Right atrium auricular region (tissue), 2 donors: ENCODE measurements around the gene STAB2. TPM values are rescaled to one million over a fixed set of nuclear protein-coding genes. Genes with fewer than 3 reads are reported as not detected.

Source experiments
- DNase-seq: peaks from one replicate; pipeline ENCODE4 v3.0.0-alpha.2; 2019; ENCODE audit warnings: low spot score
- H3K27ac ChIP-seq, 2 donors: fragments of 200-600 bp; sonication (generic); 1 replicate in 1 of 2; 2 replicates in 1 of 2; pipeline ENCODE4 v1.5.1; 2016 to 2019
- H3K27me3 ChIP-seq, 2 donors: fragments of 200-600 bp; sonication (generic); one replicate each; pipeline versions ENCODE4 v1.5.1 to v1.6.0; 2017 to 2019
- H3K36me3 ChIP-seq: fragments of 200-600 bp; sonication (generic); one replicate; pipeline ENCODE4 v1.5.1; 2016
- H3K4me1 ChIP-seq, 2 donors: fragments of 200-600 bp; sonication (generic); one replicate each; pipeline versions ENCODE4 v1.5.1 to v1.6.0; 2017 to 2019
- H3K4me3 ChIP-seq, 2 donors: fragments of 200-600 bp; sonication (generic); 1 replicate in 1 of 2; 2 replicates in 1 of 2; pipeline ENCODE4 v1.5.1; 2017 to 2019; ENCODE audit warnings: mild to moderate bottlenecking in 1 of 2, moderate library complexity in 1 of 2
- H3K9me3 ChIP-seq, 2 donors: fragments of 200-600 bp; sonication (generic); one replicate each; pipeline ENCODE4 v1.5.1; 2019
- total RNA-seq, 2 donors: library from RNA; depleted of rRNA; stranded (reverse); fragments of >200 nt; gene quantifications; one replicate each; pipeline ENCODE4 v1.1.0, GENCODE V29; 2016
- TF ChIP-seq, protein P1 (sequence below), 2 donors: fragments of 200-600 bp; sonication (generic); IDR thresholded peaks; one replicate each; pipeline ENCODE4 v1.5.1; 2019; ENCODE audit warnings: antibody characterized with exemption in 2 of 2

The STAB2 gene
- total RNA-seq, 2 donors from 2014 or later = 0.11 TPM; not detected in 1

DNA sequence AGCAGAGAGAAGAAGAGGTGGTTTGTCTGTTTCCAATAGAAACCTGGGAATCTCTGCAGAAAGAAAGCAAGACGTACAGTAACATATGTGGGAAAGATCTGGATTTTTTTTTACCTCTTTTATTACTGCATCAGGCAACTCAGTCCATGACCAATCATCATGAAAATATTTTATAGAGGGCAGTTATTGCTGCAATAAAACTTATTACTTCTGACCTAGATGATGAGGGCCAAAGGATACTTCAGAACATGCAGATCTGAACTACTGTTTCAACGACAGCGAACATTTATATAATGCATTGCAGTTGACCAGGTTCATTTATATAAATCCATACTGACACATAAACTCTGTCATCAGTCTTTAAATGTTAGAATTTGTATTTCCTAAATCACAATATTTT is 67.7 kb downstream of the STAB2 start:
- Histone ChIP-seq H3K27me3 (no peaks in the 10 kb centered on the region), H3K9me3 (no peaks in the 10 kb centered on the region), H3K27ac (no peak overlapping the region), H3K36me3 (no peaks in the 10 kb centered on the region), H3K4me1 (no peaks in the 10 kb centered on the region), H3K4me3 (no peak overlapping the region)
- TF ChIP-seq, protein P1, sequence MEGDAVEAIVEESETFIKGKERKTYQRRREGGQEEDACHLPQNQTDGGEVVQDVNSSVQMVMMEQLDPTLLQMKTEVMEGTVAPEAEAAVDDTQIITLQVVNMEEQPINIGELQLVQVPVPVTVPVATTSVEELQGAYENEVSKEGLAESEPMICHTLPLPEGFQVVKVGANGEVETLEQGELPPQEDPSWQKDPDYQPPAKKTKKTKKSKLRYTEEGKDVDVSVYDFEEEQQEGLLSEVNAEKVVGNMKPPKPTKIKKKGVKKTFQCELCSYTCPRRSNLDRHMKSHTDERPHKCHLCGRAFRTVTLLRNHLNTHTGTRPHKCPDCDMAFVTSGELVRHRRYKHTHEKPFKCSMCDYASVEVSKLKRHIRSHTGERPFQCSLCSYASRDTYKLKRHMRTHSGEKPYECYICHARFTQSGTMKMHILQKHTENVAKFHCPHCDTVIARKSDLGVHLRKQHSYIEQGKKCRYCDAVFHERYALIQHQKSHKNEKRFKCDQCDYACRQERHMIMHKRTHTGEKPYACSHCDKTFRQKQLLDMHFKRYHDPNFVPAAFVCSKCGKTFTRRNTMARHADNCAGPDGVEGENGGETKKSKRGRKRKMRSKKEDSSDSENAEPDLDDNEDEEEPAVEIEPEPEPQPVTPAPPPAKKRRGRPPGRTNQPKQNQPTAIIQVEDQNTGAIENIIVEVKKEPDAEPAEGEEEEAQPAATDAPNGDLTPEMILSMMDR (IDR thresholded peaks at IDR 0.05) = no peak
- DNase-seq = no peak

DNA sequence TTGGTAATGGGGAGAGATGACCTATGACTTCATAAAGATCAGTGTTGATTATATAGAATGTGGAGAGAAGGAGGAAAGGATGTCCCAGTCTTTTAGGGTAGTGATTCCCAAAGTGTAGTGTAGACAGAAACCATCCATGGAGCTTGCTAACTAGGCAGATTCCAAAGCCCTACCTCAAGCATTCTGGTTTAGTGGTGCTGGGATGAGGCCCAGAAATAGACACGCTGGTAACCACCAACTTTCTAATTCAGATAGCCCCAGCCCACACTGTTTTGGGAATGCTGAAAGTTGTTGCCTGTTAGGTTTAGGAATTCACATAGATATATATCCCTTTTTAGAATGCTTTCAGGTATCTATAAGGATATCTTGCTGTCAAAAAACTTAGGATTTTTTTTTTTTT is 69.2 kb downstream of the STAB2 start:
- Histone ChIP-seq H3K27me3 (no peaks in the 10 kb centered on the region), H3K9me3 (no peaks in the 10 kb centered on the region), H3K4me3 (no peak overlapping the region), H3K4me1 (no peaks in the 10 kb centered on the region), H3K27ac (no peak overlapping the region), H3K36me3 (no peaks in the 10 kb centered on the region)
- no peak for DNase-seq
- TF ChIP-seq, protein P1 (IDR thresholded peaks at IDR 0.05) = no peak

DNA sequence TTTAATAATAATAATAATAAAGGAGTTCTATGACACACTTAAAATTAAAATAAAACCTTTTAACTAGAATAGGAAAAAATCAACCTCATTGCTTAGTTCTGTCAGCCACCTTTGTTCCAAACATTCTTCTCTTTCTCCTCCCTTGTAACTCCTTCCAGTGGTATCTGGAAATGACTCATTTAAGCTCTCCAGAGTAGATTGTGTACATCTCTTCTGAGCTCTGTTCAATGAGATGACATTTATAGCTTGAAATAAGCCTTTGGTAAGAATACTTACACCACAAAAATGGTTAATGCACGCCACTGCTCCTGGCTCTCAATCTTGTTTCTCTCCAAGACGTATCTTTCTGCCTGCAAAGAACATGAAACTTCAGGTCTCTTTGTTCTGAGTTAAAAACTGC is 70.3 kb downstream of the STAB2 start:
- no peak for DNase-seq
- Histone ChIP-seq H3K27ac (no peak overlapping the region), H3K9me3 (no peaks in the 10 kb centered on the region), H3K4me3 (no peak overlapping the region), H3K27me3 (no peaks in the 10 kb centered on the region), H3K4me1 (no peaks in the 10 kb centered on the region), H3K36me3 (no peaks in the 10 kb centered on the region)
- TF ChIP-seq, protein P1 (IDR thresholded peaks at IDR 0.05) = no peak

DNA sequence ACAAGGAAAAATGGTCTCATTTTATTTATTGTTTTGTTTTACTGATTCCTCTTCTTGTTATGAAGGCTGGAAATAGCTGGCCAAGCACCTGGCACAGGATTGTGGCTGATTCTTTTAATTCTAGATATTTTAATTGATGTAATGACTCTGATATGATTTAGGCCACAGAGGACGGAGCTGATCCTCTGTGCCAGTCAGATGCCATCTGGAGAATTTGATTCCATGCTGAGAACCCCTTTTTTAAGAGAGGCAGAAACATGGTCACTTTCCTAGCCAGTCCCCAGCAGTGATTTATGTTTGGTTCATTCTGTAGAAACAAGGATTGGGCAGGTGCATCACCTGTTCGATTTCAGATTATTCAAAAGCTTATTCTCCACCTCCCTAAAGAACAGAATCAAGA is 77.6 kb downstream of the STAB2 start:
- DNase-seq = no peak
- TF ChIP-seq, protein P1 (IDR thresholded peaks at IDR 0.05) = no peak
- no peak overlapping the region for H3K27ac ChIP-seq
- H3K27me3 ChIP-seq = no peaks in the 10 kb centered on the region
- no peaks in the 10 kb centered on the region for H3K9me3 ChIP-seq
- H3K36me3 ChIP-seq = no peaks in the 10 kb centered on the region
- no peaks in the 10 kb centered on the region for H3K4me1 ChIP-seq
- no peak overlapping the region for H3K4me3 ChIP-seq

DNA sequence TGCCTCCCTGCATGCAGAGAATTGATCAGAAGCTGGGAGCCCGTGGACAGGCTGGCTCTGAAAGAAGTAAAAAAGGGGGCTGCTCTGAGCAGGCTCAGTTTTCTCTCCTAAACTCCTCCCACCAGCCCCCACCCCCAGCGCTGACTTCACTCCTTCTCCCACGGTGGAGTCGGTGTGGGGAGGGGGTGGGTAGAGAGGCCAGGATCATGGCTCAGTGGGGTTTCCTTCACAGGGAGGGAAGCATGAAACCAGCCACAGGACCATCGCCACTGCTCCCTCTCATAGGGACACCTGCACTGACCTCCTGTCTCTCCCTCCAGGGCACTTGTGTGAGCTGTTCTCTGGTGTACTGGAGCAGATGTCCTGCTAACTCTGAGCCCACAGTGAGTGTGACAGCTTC is 78.9 kb downstream of the STAB2 start:
- no peaks in the 10 kb centered on the region for H3K9me3 ChIP-seq
- H3K36me3 ChIP-seq = no peaks in the 10 kb centered on the region
- H3K27me3 ChIP-seq = no peaks in the 10 kb centered on the region
- no peak for DNase-seq
- no peak overlapping the region for H3K27ac ChIP-seq
- H3K4me3 ChIP-seq = no peak overlapping the region
- no peaks in the 10 kb centered on the region for H3K4me1 ChIP-seq
- TF ChIP-seq, protein P1 (IDR thresholded peaks at IDR 0.05) = no peak

DNA sequence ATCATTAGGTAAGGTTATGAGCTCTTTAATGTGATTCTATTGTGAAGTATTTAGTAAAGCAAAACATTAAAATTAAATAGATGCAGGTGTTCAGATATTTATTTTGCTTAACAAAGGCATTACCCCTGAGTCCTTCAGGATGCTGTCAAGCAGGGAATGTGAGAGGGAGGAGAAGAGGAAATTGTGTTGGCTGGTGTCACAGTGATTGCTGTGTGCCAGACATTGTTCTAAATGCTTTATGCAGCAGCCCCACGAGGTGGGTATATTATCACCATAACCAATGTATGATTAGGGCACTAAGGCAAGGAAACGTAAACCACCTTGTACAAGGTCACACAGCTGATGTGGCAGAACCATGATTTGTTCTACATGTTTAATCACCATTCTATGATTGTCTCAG is 80.1 kb downstream of the STAB2 start:
- Histone ChIP-seq H3K27ac (no peak overlapping the region), H3K36me3 (no peaks in the 10 kb centered on the region), H3K4me1 (no peaks in the 10 kb centered on the region), H3K4me3 (no peak overlapping the region), H3K27me3 (no peaks in the 10 kb centered on the region), H3K9me3 (no peaks in the 10 kb centered on the region)
- DNase-seq = no peak
- TF ChIP-seq, protein P1 (IDR thresholded peaks at IDR 0.05) = no peak
